K562 (cell line): ENCODE data around the gene PTPMT1. TPM values are rescaled to one million over a fixed set of nuclear protein-coding genes. Genes with fewer than 3 reads are reported as not detected.
A peak's percentile ranks its signal among the peaks of the same experiment; 100 is the strongest.

Experiments
- CBX5 ChIP-seq: IDR thresholded peaks from 2 replicates; pipeline ENCODE4 v1.6.1; 2014; ENCODE audit warnings: low read depth, borderline replicate concordance
- GTF2E2 ChIP-seq: fragments of 200-800 bp; sonication (Bioruptor generic); IDR thresholded peaks from 2 replicates; pipeline ENCODE4 v1.6.1; 2016; ENCODE audit warnings: missing genetic modification characterization, missing compliant biosample characterization
- LEF1 ChIP-seq: fragments of 450-650 bp; IDR thresholded peaks from 2 replicates; pipeline ENCODE4 v1.6.1; 2016; ENCODE audit warnings: mild to moderate bottlenecking
- MEF2A ChIP-seq: IDR thresholded peaks from 2 replicates; pipeline ENCODE4 v1.6.1; 2011; ENCODE audit warnings: low read depth, mild to moderate bottlenecking, low read length, moderate library complexity; ENCODE audit not compliant: control insufficient read depth
- NCOA2 ChIP-seq, 2 experiments: fragments of 450-650 bp; IDR thresholded peaks; 2 replicates each; pipeline ENCODE4 v1.6.1; 2018; ENCODE audit warnings: mild to moderate bottlenecking in 2 of 2, moderate library complexity in 1 of 2; ENCODE audit not compliant: partially characterized antibody in 2 of 2
- PRMT5 ChIP-seq: sonication (generic); formaldehyde crosslinking; IDR thresholded peaks from 2 replicates; pipeline ENCODE4 v1.5.0; 2020; ENCODE audit warnings: missing genetic modification reagents
- RBM17 ChIP-seq: fragments of 200-400 bp; formaldehyde crosslinking; IDR thresholded peaks from 2 replicates; pipeline ENCODE4 v1.6.1; 2017; ENCODE audit warnings: low read depth, mild to moderate bottlenecking, low read length, borderline replicate concordance
- ZNF124 ChIP-seq: sonication (generic); formaldehyde crosslinking; IDR thresholded peaks from 2 replicates; pipeline ENCODE4 v1.8.1; 2022; ENCODE audit warnings: missing genetic modification reagents
- ZNF41 ChIP-seq: fragments of 250-450 bp; sonication (Bioruptor Pico); conservative IDR thresholded peaks from 2 replicates; pipeline ENCODE4 v1.4.0; 2020; ENCODE audit warnings: mild to moderate bottlenecking
- polyA plus RNA-seq, 8 experiments: library from polyadenylated mRNA; depleted of rRNA in 4 of 8; stranded (reverse) in 5 of 8; unstranded in 3 of 8; fragments of >200 nt; fragmentation: Nextera tagmentation in 2 of 8; fragmentation: Illumina TruSeq in 1 of 8; extraction: Ambion mirVana in 2 of 8; extraction: Trizol in 1 of 8; gene quantifications; 2 replicates each; pipeline versions ENCODE4 v1.2.1 to v1.2.3, GENCODE V29; 2011 to 2014; ENCODE audit warnings: inconsistent platforms in 1 of 8, missing spikeins in 1 of 8
- total RNA-seq, 7 experiments: library from RNA; depleted of rRNA in 6 of 7; stranded (reverse); fragments of >200 nt in 6 of 7; fragmentation: Illumina TruSeq in 2 of 7; extraction: Trizol in 2 of 7; gene quantifications; 2 replicates each; pipeline versions ENCODE4 v1.2.1 to v1.2.3, GENCODE V29; 2011 to 2021; ENCODE audit warnings: low replicate concordance in 1 of 7
- TF ChIP-seq, protein P1 (sequence below): fragments of 450-650 bp; IDR thresholded peaks from 2 replicates; pipeline ENCODE4 v1.6.1; 2017; ENCODE audit warnings: antibody characterized with exemption, mild to moderate bottlenecking
- TF ChIP-seq, protein P2 (sequence below): fragments of 200-400 bp; formaldehyde crosslinking; IDR thresholded peaks from 2 replicates; pipeline ENCODE4 v1.6.1; 2017; ENCODE audit warnings: mild to moderate bottlenecking, low read depth, low read length, moderate library complexity
- TF ChIP-seq, protein P3 (sequence below): sonication (generic); formaldehyde crosslinking; IDR thresholded peaks from 2 replicates; pipeline ENCODE4 v1.8.0; 2022; ENCODE audit warnings: mild to moderate bottlenecking, low read depth, missing genetic modification reagents
- TF ChIP-seq, protein P4 (sequence below), 2 experiments: fragments of 250-450 bp in 1 of 2; fragments of 450-650 bp in 1 of 2; sonication (Bioruptor Pico) in 1 of 2; IDR thresholded peaks; 2 replicates each; pipeline versions ENCODE4 v1.6.1 to v1.8.0; 2016 to 2021; ENCODE audit warnings: mild to moderate bottlenecking in 2 of 2, moderate library complexity in 2 of 2, missing compliant biosample characterization in 1 of 2, missing genetic modification characterization in 1 of 2
- TF ChIP-seq, protein P5 (sequence below): fragments of 450-650 bp; formaldehyde crosslinking; IDR thresholded peaks from 2 replicates; pipeline ENCODE4 v1.4.0; 2020; ENCODE audit warnings: mild to moderate bottlenecking, moderate library complexity

PTPMT1 gene
- total and polyA plus RNA-seq, 9 of the 15 experiments (the other 6 are each of a cell fraction or from before 2014, with no cell fraction given) = 10.4 to 140 (median 67.2) TPM

DNA sequence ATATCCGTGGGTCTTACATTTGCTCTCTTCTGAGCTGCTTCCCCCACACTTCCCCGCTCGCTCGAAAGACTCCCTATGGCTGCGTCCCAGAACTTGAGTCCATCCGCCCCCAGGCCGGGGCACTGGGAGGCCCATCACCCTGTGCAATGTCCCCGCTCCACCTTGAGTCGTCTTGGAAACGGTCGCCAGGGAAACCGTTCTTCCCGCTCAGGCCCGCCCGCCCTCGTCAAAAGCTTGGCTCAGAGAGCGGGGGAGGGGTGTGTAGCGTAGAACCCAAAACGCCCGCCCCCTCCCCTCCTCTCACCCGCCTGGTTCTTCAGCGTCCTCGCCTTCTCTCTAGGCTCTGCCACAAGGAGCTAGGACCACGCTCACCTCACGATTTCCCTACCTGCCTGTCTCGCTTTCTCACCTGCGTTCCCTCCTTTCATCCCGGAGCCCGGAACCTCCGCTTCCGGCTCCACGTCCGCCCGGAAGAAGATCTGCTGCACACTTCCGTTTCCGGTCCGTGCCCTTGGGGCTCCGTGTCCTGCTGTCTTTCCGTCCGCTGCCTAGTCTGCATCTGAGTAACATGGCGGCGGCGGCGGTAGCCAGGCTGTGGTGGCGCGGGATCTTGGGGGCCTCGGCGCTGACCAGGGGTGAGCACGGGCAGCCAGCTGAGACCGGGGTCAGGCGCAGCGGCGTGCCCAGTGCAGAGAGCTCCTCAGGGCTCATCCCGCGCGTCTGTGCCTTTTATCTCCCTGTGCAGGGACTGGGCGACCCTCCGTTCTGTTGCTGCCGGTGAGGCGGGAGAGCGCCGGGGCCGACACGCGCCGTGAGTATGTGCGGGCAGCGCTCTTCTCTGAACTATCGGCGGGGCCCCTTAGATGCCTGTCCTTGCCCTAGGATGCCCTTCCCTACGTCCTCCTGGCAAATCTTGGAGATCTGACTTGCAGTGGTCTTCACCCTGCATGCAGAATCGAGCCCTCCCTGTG lies 13.4 kb downstream of the PTPMT1 start, which contains the start of the genes KBTBD4 and NDUFS3 (continued):
- TF ChIP-seq, protein P1, sequence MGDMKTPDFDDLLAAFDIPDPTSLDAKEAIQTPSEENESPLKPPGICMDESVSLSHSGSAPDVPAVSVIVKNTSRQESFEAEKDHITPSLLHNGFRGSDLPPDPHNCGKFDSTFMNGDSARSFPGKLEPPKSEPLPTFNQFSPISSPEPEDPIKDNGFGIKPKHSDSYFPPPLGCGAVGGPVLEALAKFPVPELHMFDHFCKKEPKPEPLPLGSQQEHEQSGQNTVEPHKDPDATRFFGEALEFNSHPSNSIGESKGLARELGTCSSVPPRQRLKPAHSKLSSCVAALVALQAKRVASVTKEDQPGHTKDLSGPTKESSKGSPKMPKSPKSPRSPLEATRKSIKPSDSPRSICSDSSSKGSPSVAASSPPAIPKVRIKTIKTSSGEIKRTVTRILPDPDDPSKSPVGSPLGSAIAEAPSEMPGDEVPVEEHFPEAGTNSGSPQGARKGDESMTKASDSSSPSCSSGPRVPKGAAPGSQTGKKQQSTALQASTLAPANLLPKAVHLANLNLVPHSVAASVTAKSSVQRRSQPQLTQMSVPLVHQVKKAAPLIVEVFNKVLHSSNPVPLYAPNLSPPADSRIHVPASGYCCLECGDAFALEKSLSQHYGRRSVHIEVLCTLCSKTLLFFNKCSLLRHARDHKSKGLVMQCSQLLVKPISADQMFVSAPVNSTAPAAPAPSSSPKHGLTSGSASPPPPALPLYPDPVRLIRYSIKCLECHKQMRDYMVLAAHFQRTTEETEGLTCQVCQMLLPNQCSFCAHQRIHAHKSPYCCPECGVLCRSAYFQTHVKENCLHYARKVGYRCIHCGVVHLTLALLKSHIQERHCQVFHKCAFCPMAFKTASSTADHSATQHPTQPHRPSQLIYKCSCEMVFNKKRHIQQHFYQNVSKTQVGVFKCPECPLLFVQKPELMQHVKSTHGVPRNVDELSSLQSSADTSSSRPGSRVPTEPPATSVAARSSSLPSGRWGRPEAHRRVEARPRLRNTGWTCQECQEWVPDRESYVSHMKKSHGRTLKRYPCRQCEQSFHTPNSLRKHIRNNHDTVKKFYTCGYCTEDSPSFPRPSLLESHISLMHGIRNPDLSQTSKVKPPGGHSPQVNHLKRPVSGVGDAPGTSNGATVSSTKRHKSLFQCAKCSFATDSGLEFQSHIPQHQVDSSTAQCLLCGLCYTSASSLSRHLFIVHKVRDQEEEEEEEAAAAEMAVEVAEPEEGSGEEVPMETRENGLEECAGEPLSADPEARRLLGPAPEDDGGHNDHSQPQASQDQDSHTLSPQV = no peak
- TF ChIP-seq, protein P2, sequence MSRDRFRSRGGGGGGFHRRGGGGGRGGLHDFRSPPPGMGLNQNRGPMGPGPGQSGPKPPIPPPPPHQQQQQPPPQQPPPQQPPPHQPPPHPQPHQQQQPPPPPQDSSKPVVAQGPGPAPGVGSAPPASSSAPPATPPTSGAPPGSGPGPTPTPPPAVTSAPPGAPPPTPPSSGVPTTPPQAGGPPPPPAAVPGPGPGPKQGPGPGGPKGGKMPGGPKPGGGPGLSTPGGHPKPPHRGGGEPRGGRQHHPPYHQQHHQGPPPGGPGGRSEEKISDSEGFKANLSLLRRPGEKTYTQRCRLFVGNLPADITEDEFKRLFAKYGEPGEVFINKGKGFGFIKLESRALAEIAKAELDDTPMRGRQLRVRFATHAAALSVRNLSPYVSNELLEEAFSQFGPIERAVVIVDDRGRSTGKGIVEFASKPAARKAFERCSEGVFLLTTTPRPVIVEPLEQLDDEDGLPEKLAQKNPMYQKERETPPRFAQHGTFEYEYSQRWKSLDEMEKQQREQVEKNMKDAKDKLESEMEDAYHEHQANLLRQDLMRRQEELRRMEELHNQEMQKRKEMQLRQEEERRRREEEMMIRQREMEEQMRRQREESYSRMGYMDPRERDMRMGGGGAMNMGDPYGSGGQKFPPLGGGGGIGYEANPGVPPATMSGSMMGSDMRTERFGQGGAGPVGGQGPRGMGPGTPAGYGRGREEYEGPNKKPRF = no peak
- TF ChIP-seq, protein P3, sequence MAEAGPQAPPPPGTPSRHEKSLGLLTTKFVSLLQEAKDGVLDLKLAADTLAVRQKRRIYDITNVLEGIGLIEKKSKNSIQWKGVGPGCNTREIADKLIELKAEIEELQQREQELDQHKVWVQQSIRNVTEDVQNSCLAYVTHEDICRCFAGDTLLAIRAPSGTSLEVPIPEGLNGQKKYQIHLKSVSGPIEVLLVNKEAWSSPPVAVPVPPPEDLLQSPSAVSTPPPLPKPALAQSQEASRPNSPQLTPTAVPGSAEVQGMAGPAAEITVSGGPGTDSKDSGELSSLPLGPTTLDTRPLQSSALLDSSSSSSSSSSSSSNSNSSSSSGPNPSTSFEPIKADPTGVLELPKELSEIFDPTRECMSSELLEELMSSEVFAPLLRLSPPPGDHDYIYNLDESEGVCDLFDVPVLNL (CRISPR knock-in tag) = no peak
- TF ChIP-seq, protein P4, sequence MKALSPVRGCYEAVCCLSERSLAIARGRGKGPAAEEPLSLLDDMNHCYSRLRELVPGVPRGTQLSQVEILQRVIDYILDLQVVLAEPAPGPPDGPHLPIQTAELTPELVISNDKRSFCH (CRISPR knock-in tag; IDR thresholded peaks at IDR 0.05) = no peak
- TF ChIP-seq, protein P4 (tag; IDR thresholded peaks at IDR 0.05) = peak; percentile 96
- TF ChIP-seq ZNF124 (CRISPR knock-in tag) (no peak), NCOA2 (IDR thresholded peaks at IDR 0.05; ENCODE audit: partially characterized antibody in 2 of 2) (no peak), LEF1 (peak; percentile 94), MEF2A (peak; percentile 34; the same call in 1 of the 2 replicates), GTF2E2 (tag) (peak; percentile 76; the same call in 1 of the 2 replicates), CBX5 (no peak), ZNF41 (no peak), RBM17 (no peak), PRMT5 (CRISPR knock-in tag) (no peak)
- TF ChIP-seq, protein P5, sequence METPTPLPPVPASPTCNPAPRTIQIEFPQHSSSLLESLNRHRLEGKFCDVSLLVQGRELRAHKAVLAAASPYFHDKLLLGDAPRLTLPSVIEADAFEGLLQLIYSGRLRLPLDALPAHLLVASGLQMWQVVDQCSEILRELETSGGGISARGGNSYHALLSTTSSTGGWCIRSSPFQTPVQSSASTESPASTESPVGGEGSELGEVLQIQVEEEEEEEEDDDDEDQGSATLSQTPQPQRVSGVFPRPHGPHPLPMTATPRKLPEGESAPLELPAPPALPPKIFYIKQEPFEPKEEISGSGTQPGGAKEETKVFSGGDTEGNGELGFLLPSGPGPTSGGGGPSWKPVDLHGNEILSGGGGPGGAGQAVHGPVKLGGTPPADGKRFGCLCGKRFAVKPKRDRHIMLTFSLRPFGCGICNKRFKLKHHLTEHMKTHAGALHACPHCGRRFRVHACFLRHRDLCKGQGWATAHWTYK (CRISPR knock-in tag) = no peak; the same call in 1 of the 2 replicates
